Esophagus squamous epithelium (tissue), 4 donors: ENCODE measurements around the gene FUBP3.

Experiments used
- CTCF ChIP-seq, 6 experiments: fragments of 450-650 bp in 4 of 6; fragments of 200-600 bp in 2 of 6; sonication (generic) in 2 of 6; IDR thresholded peaks; one replicate each; pipeline ENCODE4 v1.5.1; 2016 to 2019; ENCODE audit warnings: antibody characterized with exemption in 6 of 6, mild to moderate bottlenecking in 4 of 6, moderate library complexity in 4 of 6
- POLR2A ChIP-seq, 4 donors: fragments of 450-650 bp; IDR thresholded peaks; one replicate each; pipeline ENCODE4 v1.6.1; 2017; ENCODE audit warnings: antibody characterized with exemption in 4 of 4, mild to moderate bottlenecking in 4 of 4, moderate library complexity in 3 of 4

GRCh38 chr9:130639866-130640555 is 60.6 kb downstream of the FUBP3 start:
- TF ChIP-seq CTCF (IDR thresholded peaks at IDR 0.05) (no peak), POLR2A (IDR thresholded peaks at IDR 0.05) (no peak)
